Posterior cingulate gyrus (tissue), 11 donors: ENCODE measurements around the gene TEX14.
"Not testable (repeated sequence)": the region's sequence is repeated elsewhere in the genome, so short reads cannot be mapped to it uniquely, and the experiment has no call there.

Experiments used
- DNase-seq, 10 donors: peaks; one replicate each; pipeline versions ENCODE4 v3.0.0 to v3.0.0-alpha.2; 2020 to 2021; ENCODE audit warnings: mixed read lengths in 3 of 10
- intact Hi-C: fragments of 100-400 bp; cut with DNase I; formaldehyde crosslinking; loops from one replicate; pipeline ENCODE4 v1.15.1; 2023

TEX14 gene

DNA sequence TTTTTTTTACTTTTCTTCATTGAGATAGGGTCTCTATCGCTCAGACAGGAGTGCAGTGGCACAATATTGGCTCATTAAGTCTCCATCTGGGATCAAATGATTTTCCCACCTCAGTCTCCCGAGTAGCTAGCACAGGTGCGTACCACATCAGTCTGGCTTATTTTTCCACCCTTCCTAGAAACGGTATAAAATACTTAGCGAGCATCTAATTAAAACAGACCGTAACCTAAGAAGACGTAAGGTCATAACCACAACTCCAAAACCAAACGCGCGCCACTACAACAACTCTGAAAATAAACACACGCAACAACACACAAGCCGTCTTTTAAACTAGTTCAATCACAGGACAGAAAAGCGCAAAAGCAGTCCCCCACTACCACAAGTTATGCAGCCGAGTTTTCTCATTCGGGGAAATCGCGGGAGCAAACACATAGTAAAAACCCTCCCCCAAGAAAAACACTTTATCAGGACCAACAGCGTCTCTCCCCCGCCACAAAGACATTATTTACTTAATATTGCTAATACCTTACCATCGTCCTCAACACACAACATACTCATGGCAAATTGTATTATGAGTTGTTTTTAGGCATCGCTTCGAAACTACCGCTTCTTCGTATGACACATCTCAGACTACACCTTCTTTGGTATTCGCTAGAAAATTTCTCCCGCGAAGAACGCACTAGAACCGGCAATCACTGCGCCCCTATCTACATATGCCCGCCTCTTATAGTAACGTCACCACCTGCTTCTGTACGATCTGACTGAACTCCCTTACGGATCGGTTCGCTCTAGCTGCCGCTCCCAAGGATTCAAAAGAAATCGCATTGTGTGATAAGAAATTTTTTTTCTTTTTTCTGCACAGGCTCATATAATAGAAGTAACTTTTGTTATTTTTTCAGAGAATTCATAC lies 32.8 kb downstream of the TEX14 start:
- intact Hi-C loops, result loop anchor here (1.0 kb wide), 1 partner anchor 27 kb away; no protein-coding TSS in a partner anchor
- DNase-seq, result peak in 9 of 10 donors; percentile 24 to 92 (median 70)

DNA sequence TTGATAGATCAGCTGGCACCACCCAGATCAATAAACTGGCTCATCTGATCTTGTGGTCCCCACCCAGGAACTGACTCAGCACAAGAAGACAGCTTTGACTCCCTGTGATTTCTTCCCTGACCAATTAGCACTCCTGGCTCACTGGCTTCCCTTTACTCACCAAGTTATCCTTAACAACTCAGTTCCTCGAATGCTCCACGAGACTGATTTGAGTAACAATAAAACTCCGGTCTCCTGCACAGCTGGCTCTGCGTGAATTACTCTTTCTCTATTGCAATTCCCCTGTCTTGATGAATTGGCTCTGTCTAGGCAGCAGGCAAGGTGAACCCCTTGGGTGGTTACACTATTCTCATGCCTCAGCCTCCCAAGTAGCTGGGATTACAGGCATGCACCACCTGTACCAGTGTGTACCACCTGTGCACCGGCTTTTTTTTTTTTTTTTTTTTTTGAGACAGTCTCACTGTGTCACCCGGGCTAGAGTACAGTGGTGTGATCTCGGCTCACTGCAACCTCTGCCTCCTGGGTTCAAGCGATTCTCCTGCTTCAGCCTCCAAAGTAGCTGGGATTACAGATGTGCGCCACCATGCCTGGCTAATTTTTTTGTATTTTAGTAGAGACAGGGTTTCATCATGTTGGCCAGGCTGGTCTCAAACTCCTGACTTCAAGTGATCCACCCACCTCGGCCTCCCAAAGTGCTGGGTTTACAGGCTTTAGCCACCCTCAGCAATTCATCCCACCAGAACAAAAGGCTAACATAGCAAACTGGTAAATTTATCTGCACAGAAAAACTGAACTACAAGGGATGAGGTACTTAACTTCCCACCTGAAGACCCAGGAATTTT lies 33.7 kb downstream of the TEX14 start:
- intact Hi-C loops, result not testable (repeated sequence)
- peak in 1 of 10 donors; percentile 27 for DNase-seq

DNA sequence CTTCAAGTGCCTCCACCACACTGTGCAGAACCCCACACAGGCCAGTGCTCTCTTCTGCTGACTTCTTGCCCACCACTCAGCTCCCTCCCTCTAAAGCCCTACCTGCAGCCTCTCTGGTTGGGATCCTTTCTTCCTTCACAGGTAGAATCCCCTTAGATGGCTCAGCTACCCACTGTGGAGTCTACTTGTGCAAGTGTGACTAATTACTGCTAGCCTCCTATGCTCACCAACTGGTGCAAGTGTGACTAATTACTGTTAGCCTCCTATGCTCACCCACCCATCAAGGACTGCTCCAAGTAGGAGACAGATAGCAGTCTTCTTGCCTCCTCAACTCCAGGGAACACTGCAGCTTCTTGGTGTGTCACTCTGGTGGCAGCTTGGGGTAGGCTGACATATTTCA lies 43.6 kb downstream of the TEX14 start:
- DNase-seq, result no peak
- intact Hi-C loops, result no loop called here

DNA sequence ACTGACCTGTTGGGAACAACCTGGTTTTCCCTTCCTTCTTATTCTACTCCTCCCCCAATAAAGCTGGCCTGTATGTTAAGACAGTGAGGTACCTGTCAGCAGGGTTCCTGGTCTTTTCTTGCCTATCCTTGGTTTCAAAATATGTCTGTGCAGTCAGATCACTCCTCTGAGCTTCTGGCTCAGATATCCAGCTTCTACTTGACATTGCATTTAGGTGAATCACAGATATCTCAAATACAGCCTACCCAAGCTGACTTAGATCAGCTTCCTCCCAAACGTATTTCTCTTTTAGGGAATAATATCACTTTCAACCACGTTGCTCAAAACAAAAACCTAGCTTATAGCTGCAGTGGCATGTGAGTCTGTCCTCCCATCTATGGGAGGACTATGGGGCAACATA lies 48.7 kb downstream of the TEX14 start:
- intact Hi-C loops, result no loop called here
- no peak for DNase-seq

DNA sequence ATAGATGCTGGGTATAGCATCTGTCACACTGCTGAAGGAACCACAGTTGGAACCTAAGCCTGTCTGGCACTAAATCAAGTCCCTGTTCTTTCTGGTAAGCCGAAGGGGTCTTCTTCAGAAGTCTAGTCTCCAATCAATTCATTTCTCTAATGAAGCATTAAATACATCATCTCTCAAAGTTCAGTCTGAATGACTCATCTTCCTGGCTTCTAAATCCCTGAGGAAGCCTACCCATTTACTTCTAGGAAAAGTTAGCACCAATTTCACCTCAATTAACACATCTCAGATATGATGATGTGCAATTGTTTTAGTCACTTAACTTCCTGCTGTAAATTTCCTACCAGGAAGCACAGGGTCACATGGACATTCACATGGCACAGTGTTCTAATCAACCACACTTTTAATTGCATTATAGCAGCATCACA lies 49.9 kb downstream of the TEX14 start:
- intact Hi-C loops, result no loop called here
- no peak for DNase-seq

DNA sequence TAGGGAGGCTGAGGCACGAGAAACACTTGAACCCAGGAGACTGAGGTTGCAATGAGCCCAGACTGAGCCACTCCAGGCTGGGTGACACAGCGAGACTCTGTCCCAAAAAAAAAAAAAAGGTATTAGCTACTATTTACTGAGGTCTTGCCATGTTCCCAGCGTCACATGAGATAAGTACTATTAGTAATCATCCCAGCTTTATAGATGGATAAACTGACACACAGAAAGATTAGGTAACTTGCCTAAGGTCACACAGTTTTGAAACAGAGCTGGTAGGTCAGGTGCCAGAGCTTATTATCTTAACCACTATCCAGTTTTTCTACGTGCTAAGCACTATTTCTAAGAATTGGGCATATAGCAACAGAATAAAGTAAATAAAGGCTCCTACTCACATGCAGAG lies 51.6 kb downstream of the TEX14 start:
- intact Hi-C loops, result no loop called here
- no peak for DNase-seq

DNA sequence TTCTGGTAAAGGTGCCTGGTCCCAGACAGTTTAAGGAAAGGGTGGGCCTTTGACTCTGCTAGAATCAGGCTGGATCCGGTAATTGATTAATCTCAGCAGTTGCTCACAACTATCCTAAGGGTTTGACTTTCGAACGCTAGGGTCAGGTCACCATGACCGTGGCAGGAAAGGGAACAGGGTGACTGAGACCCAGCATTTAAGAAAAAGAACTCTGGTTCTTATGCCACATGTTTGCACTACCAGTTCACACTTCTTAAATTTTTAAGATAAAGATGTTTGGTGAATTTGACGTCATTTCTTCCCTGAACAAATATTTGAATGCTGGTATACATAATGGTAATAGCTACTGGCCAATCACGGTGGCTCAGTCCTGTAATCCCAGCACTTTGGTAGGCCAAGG lies 52.2 kb downstream of the TEX14 start:
- DNase-seq, result no peak
- intact Hi-C loops, result no loop called here

DNA sequence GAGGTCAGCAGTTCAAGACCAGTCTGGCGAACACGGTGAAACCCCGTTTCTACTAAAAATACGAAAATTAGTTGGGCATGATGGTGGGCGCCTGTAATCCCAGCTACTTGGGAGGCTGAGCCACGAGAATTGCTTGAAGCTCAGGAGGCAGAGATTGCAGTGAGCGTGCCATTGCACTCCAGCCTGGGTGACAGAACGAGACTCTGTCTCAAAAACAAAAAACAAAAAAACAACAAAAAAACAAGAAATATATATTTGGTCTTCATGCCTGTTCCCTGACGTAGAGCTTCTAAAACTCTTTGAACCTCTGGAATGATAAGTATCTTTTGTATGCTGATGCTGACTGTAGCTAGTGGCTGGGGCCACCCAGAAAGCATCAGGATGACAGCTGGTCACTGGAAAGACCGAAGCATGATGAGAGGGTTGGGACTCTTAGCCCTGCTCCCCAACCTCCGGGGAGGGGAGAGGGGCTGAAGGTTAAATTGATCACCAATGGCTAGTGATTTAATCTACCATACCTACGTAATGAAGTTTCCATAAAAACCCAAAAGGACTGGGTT lies 54.8 kb downstream of the TEX14 start:
- intact Hi-C loops, result no loop called here

DNA sequence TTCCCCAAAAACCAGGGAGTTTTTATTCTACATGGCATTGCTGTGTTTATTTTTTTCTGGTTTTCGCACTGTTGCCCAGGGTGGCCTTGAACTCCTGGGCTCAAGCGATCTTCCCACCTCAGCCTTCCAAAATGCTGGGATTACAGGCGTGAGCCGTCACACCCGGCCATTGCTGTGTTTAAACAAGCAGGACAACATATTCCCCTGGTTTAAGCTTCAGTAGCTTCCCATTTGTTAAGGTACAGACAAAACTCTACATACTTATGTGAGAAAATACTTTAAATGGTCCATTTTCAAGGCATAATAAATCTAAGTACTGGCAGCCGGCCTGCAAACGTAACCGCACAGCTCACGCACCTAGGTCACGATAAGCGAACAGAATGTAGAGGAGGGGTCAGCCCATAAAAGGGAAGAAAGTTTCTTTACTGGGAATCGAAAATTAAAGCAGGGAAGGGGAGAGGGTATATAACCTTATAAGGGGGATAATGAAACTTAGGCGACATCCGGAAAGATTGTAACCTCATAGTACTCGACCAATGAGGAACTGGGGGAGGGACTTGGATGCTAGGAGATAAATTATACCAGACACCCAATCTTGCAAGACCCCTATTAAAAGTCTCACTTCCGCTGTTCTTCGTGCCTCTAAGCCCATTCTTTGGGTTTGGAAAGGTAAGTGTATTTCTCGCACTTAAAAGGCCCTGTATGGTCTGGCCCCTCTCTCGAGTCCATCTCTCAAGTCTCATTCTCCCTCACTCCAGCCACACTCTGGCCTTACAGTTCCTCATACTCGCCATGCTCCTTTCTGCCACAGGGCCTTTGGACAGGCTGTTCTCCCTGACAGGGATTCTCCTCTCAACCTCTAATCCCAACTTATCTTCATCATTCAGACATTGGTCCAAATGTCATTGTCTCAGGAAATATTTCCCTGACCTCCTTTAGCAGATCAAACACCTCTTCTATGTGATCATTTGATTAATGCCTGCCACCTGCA lies 59.2 kb downstream of the TEX14 start:
- no peak for DNase-seq
- intact Hi-C loops, result loop anchor here (1.0 to 5.0 kb wide), 2 partner anchors 27 to 45 kb away; no protein-coding TSS in a partner anchor

More for the DNA sequence above, 54.8 kb downstream of the TEX14 start:
- DNase-seq, result peak in 1 of 10 donors; percentile 31

DNA sequence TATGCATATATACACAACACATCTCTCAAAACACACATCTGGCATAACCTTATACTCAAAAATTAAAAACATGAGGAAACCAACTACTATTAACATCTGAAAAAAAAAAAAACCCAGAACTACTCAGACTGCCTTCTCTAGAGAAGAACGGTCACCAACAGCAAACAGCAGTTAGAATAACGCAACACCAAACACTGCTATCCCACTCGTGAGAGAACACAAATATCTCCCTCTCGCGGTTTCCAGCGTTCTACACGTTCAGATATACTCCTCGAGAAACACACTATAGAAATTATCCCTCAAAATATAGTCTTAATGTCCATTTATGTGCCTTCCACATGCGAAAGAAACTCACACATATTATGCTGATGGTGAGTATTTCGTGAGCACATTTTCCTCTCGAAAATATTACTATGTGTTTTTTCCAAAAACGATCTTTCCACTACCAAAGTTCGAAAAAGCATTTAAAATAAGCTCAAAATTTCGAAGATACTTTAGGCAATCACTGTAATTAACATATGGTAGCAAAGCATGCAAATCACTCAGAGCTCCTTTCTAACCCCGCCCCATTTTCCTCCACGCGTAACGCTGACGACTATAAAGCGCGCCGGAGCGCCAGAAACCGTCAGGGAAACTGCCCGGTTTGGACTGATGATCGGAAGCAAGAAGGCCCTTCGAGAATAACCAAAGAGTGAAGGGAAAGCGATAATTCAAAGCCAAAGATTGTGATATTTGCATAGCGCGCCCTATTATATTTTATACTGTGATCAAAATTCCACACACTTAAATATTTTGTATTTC lies 60.1 kb downstream of the TEX14 start:
- intact Hi-C loops, result loop anchor here (1.0 to 5.0 kb wide), 3 partner anchors 28 to 113 kb away; no protein-coding TSS in a partner anchor
- peak; percentile 90 to 99 (median 98) for DNase-seq

DNA sequence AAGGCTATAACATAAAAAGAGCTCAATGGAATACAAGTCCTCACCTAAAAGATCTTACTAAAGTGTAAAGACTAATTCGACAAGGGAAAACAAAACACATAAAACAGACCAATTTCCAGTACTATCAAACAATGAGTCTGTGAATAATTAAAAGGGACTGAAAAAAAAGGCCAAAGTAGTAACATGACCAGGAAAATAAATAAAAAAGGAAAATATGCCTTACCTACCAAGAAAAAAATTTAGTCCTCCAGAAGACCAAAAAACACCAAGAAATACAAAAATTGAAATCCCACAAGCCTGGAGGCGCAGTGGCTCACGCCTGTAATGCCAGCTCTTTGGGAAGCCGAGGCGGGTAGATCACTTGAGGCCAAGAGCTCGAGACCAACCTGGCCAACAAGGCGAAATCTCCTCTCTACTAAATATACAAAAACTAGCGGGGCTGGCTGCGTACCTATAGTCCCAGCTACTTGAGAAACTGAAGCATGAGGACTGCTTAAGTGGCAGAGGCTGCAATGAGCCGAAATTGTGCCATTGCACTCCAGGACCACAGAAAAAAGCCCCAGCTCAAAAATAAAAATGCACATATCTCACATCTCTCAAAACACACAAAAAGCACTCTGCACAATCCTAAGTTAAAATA lies 60.8 kb downstream of the TEX14 start:
- DNase-seq, result peak in 4 of 10 donors; percentile 8 to 83 (median 17)
- intact Hi-C loops, result loop anchor here (1.0 to 5.0 kb wide), 2 partner anchors 44 to 113 kb away; no protein-coding TSS in a partner anchor

DNA sequence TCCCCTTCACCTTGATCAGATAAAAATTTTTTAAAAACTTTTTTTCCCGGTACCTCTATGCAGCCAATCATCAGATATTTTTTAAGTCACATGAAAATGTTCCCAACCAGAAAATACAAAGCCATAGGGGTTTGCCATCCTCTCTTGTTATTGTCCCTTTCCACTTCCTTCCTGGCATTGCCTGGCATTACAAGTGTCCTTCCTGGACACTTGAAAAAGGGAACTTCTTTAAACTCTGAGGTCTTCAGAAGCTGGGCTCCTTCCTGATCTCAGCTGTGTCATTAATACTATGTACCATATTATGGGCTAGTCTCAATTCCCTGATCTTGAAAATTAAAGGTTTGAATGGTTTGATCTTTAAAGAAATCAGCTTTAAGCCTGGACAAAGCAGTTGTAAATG lies 64.9 kb downstream of the TEX14 start:
- intact Hi-C loops, result no loop called here
- DNase-seq, result no peak

DNA sequence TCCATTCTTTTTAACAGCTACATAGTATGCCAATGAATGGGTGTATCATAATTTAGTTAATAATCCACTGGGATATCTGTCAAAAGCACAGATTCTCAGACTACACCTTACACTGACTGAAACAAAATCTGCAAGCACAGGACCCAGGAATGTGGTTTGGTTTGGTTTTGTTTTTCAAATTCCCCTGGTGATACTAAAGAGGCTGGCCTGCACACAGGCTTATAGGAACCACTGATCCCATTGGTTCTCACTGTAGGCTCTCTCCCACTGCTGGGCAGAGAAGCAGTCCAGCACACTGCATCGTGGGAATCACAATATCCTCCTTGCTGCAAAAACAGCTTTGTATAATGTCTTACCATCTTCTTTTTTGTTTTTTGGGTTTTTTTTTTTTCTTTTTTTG lies 67.1 kb downstream of the TEX14 start:
- DNase-seq, result no peak
- intact Hi-C loops, result no loop called here

DNA sequence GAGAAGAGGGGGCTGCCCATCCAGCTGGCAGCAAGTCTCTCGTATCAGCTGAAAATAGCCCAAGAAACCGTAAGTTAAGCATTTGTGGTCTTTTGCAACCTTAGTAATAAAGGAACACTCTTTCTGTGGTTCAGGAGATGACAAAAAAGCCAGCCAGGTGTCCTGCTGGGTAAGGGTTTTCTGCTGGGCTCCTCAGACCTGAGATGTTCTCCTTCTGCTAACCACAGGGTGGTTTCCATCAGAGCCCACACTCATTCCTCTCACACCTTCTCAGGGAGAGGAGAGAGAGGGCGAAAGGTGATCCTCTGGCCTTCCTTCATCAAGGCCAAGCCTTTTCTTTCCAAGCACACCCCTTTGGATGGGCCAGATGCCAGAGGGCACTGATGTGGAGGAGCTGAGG lies 70.7 kb downstream of the TEX14 start:
- no peak for DNase-seq
- intact Hi-C loops, result no loop called here

DNA sequence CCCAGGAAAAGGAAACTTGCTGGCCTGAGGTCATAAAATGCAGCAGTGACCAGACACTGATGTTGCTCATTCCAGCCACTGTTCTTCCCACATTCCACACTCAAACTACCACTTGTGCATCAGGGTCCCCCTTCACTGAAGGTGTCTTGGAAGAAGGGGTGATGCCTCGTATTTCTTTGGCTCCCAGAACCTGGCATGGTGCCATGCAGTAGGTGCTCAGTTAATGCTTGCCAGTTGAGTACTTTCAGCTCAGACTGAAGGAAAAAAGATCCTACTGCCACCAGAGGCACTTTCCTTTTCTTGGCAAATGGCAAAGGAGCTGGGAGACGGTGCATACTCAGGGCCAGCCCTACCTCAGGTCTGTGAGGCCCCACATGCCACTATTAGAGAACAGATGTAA lies 73.5 kb downstream of the TEX14 start:
- intact Hi-C loops, result no loop called here
- DNase-seq, result no peak

DNA sequence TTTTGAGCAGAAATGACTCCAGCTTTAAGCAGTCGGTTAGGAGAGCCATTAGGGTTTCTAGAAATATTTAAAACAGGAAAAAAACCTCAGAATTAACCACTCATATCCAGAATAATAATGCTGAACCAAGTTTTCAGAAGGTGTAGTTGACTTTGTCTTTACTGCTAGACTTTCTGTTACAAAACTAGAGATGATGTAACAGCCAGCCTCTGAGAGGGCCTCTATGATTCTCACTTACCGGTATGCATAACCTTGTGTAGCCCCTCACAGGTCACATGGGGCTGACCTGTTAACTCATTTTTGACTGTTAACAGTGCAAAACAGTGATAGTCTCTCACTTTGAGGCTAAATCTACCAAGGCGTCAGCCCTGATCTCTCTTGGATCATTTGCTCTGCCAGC lies 74.3 kb downstream of the TEX14 start:
- intact Hi-C loops, result no loop called here
- DNase-seq, result no peak

DNA sequence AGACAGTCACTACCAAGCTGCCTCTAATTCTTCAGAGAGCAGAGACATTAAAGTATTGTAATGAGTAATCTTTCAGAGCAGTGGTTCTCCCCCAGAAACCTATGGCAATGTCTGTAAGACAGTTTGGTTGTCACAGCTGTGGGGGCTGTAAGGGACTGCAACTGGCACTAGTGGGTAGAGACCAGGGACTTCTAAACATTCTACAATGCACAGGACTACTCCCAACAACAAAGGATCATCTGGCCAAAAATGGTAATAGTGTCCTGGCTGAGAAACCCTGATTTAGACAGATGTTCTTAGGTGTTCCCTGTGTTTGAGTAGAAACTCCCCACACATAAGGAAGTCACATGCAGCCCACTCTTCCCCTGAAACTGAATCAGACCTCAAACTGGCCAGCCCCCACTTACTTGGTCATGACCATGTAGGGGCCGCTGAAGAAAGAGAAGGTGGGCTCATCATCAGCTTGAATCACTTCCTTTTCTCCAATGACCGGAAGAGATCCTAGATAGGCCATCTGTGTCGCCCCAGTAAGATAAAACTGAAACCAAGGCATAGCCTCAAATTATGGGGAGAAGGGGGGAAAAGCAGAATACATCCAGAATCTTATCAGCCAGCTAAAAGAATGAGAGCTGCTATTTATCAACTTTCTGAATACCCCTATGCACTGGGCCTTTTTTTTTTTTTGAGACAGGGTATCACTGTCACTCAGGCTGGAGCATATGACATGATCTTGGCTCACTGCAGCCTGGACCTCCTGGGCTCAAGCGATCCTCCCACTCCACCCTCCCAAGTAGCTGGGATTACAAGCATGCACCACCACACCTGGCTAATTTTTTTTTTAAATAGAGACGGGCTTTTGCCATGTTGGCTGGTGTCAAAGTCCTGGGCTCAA lies 75.8 kb downstream of the TEX14 start:
- intact Hi-C loops, result no loop called here
- no peak for DNase-seq
